ENCODE measurements around the gene CAMK1D. TPM values are rescaled to one million over a fixed set of nuclear protein-coding genes. Genes with fewer than 3 reads are reported as not detected.

The CAMK1D gene
- total and polyA plus RNA-seq, 2 of the 8 experiments (the other 6 are each of a cell fraction or from before 2014, with no cell fraction given) = 3.5 to 10.6 TPM

- CTCF ChIA-PET (ENCODE audit: partially characterized antibody) = interaction anchor here (0.7 to 2.3 kb wide), 8 partner anchors 10 to 1557 kb away, joined by 3 to 8 read pairs (median 3); no protein-coding TSS in a partner anchor
Measured at GRCh38 chr10:12812571-12812970, 463.2 kb downstream of the CAMK1D start.

More at GRCh38 chr10:12812571-12812970, 463.2 kb downstream of the CAMK1D start:
- H2AFZ ChIP-seq (ENCODE audit: low read length) = no peak overlapping the region
- H3K14ac ChIP-seq (ENCODE audit: insufficient read length) = no peak overlapping the region
- no peak overlapping the region for H3K4ac ChIP-seq (replicated peaks; ENCODE audit: insufficient read length, low read depth, low read length)
- no peak overlapping the region for H2BK15ac ChIP-seq (ENCODE audit: low read length)
- H3K23ac ChIP-seq (ENCODE audit: insufficient read length) = no peak overlapping the region
- no peaks in the 10 kb centered on the region; a peak in 1 of 4 replicates for H3K9me3 ChIP-seq (ENCODE audit: insufficient read depth in 2 of 2, low read depth in 1 of 2, low read length in 1 of 2)
- no peaks in the 10 kb centered on the region for H3K79me2 ChIP-seq (ENCODE audit: control insufficient read depth in 1 of 2, insufficient read depth in 2 of 2, low read length in 2 of 2)
- no peaks in the 10 kb centered on the region for H3K4me1 ChIP-seq (replicated peaks in 1 of 4; ENCODE audit: control insufficient read depth in 3 of 4, insufficient read depth in 4 of 4, low read length in 3 of 4)
- no peak overlapping the region for H2BK20ac ChIP-seq (ENCODE audit: low read length)
- no peak overlapping the region for H3K9ac ChIP-seq (replicated peaks in 1 of 4; ENCODE audit: extremely low read depth in 1 of 4, low read depth in 3 of 4, low read length in 3 of 4)
- H2BK120ac ChIP-seq (replicated peaks; ENCODE audit: low read depth, low read length) = no peak overlapping the region
- no peak for DNase-seq (ENCODE audit: low read depth in 1 of 2, low spot score in 2 of 2)
- H4K5ac ChIP-seq (ENCODE audit: insufficient read length, low read depth, low read length) = no peak overlapping the region
- H4K20me1 ChIP-seq (replicated peaks in 1 of 2; ENCODE audit: control insufficient read depth in 1 of 2, insufficient read depth in 2 of 2, low read length in 2 of 2) = no peaks in the 10 kb centered on the region
- H4K8ac ChIP-seq (ENCODE audit: extremely low read depth, insufficient read depth, low read length) = no peak overlapping the region
- H3K79me1 ChIP-seq (ENCODE audit: low read depth, low read length) = no peaks in the 10 kb centered on the region
- H3K27ac ChIP-seq (ENCODE audit: low read depth, low read length) = no peak overlapping the region
- 77% methylated on average over 10 of the region's 10 CpGs; no CpG with 5 or more reads in 1 of the 2 experiments for WGBS, 2 experiments (ENCODE audit: extremely low coverage in 1 of 2, insufficient coverage in 1 of 2, insufficient read length in 1 of 2, insufficient replicate concordance in 2 of 2, low coverage in 1 of 2, low lambda C conversion rate in 2 of 2, missing lambda C conversion rate in 1 of 2)
- H4K91ac ChIP-seq (replicated peaks; ENCODE audit: insufficient read length, low read length) = no peak overlapping the region
- TF ChIP-seq POLR2AphosphoS5 (IDR thresholded peaks at IDR 0.05; ENCODE audit: low read depth, low read length) (no peak), E2F6 (IDR thresholded peaks at IDR 0.05) (no peak), BACH1 (IDR thresholded peaks at IDR 0.05; ENCODE audit: low read length) (no peak)
- TF ChIP-seq, protein P1, sequence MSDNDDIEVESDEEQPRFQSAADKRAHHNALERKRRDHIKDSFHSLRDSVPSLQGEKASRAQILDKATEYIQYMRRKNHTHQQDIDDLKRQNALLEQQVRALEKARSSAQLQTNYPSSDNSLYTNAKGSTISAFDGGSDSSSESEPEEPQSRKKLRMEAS (IDR thresholded peaks at IDR 0.05) = no peak
- no peak overlapping the region for H2AK5ac ChIP-seq (ENCODE audit: low read depth, low read length)
- no peak overlapping the region for H2BK5ac ChIP-seq (ENCODE audit: low read depth, low read length)
- no peak overlapping the region for H3K4me2 ChIP-seq (ENCODE audit: insufficient read depth in 1 of 2, low read depth in 2 of 2, low read length in 2 of 2)
- no peaks in the 10 kb centered on the region for H3K36me3 ChIP-seq (ENCODE audit: control insufficient read depth in 2 of 4, insufficient read depth in 4 of 4, low read length in 3 of 4)
- no peaks in the 10 kb centered on the region for H3K27me3 ChIP-seq (replicated peaks in 1 of 4; ENCODE audit: control insufficient read depth in 3 of 4, extremely low read depth in 1 of 4, insufficient read depth in 3 of 4, low read length in 3 of 4)
- POLR2A ChIA-PET (ENCODE audit: partially characterized antibody) = interaction anchor here (0.7 kb wide), 1 partner anchor 99 kb away, joined by 7 read pairs; no protein-coding TSS in a partner anchor
- no peak overlapping the region for H3K18ac ChIP-seq (ENCODE audit: extremely low read depth, low read length)
- FAIRE-seq = no peak
- no peaks in the 10 kb centered on the region for H3K23me2 ChIP-seq (ENCODE audit: low read depth, low read length)
- no peak overlapping the region for H3K56ac ChIP-seq (replicated peaks; ENCODE audit: insufficient read length, low read depth, low read length)
- no peak overlapping the region for H2BK12ac ChIP-seq (ENCODE audit: low read depth, low read length)
- no peak overlapping the region for H3K4me3 ChIP-seq (ENCODE audit: extremely low read depth in 1 of 4, insufficient read depth in 2 of 4, low read depth in 3 of 4, low read length in 4 of 4)

Measured in H1 (cell line).